ENCODE data around the gene ARL11.

GRCh38 chr13:49632156-49632555 is 3.8 kb downstream of the ARL11 start:
- TF ChIP-seq POLR2A (IDR thresholded peaks at IDR 0.05) (no peak), CTCF (IDR thresholded peaks at IDR 0.05) (no peak)
